Activated T-helper 1 cell treated with anti-CD3 and anti-CD28 coated beads, Interleukin-12 subunit alpha, Interleukin-12 subunit beta, Interleukin-2, Interleukin-4 antibody, amounts not matched to agents 30 ng/mL and 10 ng/mL and 1 ng/mL, durations not matched to agents 14 hours and 24 hours and 36 hours (primary cell): ENCODE data around the gene FNDC10. TPM values are rescaled to one million over a fixed set of nuclear protein-coding genes. Genes with fewer than 3 reads are reported as not detected.

Experiments used
- DNase-seq: peaks from one replicate; pipeline ENCODE4 v3.0.0; 2021; ENCODE audit warnings: low spot score
- H3K27ac Mint-ChIP-seq: one replicate; pipeline ENCODE4 v1.8.0; 2021; ENCODE audit warnings: mild to moderate bottlenecking, mixed read lengths
- H3K27me3 Mint-ChIP-seq: one replicate; pipeline ENCODE4 v1.8.0; 2022; ENCODE audit warnings: mild to moderate bottlenecking, moderate library complexity, mixed read lengths; ENCODE audit not compliant: insufficient read depth
- H3K36me3 Mint-ChIP-seq: one replicate; pipeline ENCODE4 v1.8.0; 2021; ENCODE audit warnings: low read depth, mixed read lengths
- H3K4me1 Mint-ChIP-seq: one replicate; pipeline ENCODE4 v1.8.0; 2021; ENCODE audit warnings: low read depth, mixed read lengths
- H3K4me3 Mint-ChIP-seq: one replicate; pipeline ENCODE4 v1.8.0; 2021; ENCODE audit warnings: mild to moderate bottlenecking, moderate library complexity, mixed read lengths
- H3K9me3 Mint-ChIP-seq: one replicate; pipeline ENCODE4 v1.8.0; 2021; ENCODE audit warnings: mixed read lengths
- intact Hi-C: fragments of 100-400 bp; cut with micrococcal nuclease; formaldehyde crosslinking; loops from one replicate; pipeline ENCODE4 v1.15.1; 2024
- total RNA-seq: library from RNA; stranded (reverse); gene quantifications from 2 replicates; pipeline ENCODE4 v1.2.3, GENCODE V29; 2022

Gene FNDC10
- total RNA-seq, 1 donor from 2014 or later: 14.9 TPM

DNA sequence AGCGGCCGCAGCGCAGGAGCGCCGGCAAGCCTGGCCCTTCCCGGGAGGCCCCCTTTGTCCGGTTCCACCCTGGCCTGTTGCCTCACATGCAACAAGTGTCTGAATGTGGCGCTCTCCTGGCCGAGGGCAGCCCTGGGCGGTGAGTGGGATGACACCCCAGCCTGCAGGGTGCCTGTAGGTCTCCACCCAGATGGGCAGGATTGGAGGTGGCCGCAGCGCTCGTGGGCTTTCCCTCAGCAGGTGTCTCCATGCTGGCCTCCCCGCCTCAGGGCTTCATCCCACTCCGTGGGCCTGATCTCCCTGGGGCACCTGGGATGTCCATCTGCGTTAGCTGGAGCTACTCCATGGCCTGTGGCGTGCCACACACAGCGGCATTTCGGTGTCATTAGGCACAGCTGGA, 16.9 kb upstream of the FNDC10 start:
- Mint-ChIP-seq H3K4me1 (peaks cover 25% of the 10 kb centered on the region), H3K36me3 (peaks cover 4% of the 10 kb centered on the region), H3K27ac (peak overlapping the region; percentile 86), H3K9me3 (no peaks in the 10 kb centered on the region), H3K27me3 (no peaks in the 10 kb centered on the region), H3K4me3 (peak overlapping the region; percentile 85)
- intact Hi-C loops: loop anchor here (10.0 kb wide), 2 partner anchors 108 to 778 kb away; partner anchors contain the start of genes CDK11A, MORN1 and RER1
- DNase-seq: no peak

DNA sequence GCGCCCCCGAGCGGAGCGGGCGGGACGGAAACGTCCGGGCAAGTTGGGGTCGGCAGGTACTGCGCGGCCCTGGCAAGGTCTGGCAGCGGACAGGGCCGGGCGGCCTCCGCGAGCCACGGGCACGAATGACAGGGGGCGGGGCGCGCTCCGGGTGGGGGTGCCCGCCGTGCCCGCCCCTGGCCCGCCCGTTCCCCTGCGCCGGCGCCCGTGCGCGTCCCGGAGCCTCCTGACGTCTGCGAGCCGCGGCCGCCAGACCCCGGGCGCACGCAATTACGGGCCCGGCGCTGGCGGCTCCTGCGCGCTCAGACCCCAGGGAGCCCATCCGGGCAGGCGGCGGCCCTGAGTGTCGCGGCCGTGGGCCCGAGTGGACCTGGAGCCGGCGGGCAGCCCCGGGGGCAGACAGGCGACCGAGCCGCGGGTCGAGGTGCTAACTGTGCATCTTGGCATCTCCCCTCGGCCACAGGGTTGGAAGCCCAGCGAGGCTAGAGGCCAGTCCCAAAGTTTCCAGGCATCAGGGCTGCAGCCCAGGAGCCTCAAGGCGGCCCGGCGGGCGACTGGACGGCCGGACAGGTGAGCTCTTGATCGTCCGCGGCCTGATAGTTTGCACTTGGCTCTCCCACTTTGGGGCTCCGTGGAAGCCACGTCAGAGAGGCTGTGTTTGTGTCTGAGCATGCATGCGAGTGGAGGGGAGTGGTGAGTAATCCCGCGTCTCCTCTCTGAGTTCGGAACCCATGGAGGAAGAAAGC, 16.3 kb upstream of the FNDC10 start:
- peak overlapping the region; percentile 85 for H3K4me3 Mint-ChIP-seq
- DNase-seq: peak; percentile 49
- H3K4me1 Mint-ChIP-seq: peaks cover 25% of the 10 kb centered on the region
- H3K9me3 Mint-ChIP-seq: no peaks in the 10 kb centered on the region
- H3K27ac Mint-ChIP-seq: peak overlapping the region; percentile 86
- intact Hi-C loops: loop anchor here (10.0 kb wide), 2 partner anchors 109 to 779 kb away; partner anchors contain the start of genes CDK11A, MORN1 and RER1
- no peaks in the 10 kb centered on the region for H3K27me3 Mint-ChIP-seq
- H3K36me3 Mint-ChIP-seq: peaks cover 4% of the 10 kb centered on the region

DNA sequence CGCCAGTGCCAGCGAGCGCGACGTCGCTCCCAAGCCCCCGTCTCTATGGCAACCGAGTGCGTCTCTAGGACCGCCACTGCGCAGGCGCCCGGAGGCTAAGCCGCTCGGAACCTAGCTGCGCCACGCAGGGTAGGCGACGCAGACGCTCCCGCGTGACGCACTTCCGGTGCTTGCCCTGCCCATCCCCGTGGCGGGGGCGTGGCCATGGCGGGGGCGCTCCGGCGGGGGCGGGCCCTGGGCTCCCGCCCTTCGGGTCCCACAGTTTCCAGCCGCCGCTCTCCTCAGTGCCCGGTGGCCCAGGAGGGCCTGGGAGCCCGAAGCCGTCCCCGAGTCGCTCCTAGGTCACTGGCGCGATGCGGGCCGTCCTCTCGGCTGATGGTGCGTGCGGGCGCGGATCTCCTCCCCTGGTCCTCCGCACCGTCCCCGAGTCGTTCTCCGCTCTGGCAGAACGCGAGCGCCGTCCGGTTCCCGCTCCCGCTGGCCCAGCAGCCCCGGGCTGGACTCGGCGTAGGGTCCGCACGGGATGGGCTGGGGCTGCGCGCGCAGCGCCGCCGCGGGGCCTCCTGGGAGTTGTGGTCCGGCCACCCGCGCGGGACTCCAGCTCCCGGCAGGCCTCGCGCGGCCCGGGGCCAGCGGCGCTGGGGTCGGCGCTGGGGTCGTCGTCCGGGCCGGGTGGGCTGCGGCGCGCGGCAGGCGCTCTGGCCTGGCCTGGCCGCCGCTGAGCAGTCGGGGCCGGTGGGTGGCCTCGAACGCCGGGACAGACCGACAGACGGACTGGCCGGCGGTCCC, 15.5 kb upstream of the FNDC10 start, which contains the start of gene MIB2:
MIB2 (plus strand) TSS at position 245 of the 789 bp plus-strand sequence. CDS start 7,953 bp downstream, outside the sequence.
- H3K4me3 Mint-ChIP-seq: peak within 1 kb of the TSS; percentile 92
- H3K9me3 Mint-ChIP-seq: no peaks in the 10 kb centered on the region
- peak; percentile 98 for DNase-seq
- intact Hi-C loops: loop anchor here (1.0 to 10.0 kb wide), 9 partner anchors 15 to 779 kb away; partner anchors contain the start of genes ATAD3B, AURKAIP1, C1orf159 and CDK11A
- no peaks in the 10 kb centered on the region for H3K27me3 Mint-ChIP-seq
- peaks cover 25% of the 10 kb centered on the region for H3K4me1 Mint-ChIP-seq
- H3K36me3 Mint-ChIP-seq: peaks cover 4% of the 10 kb centered on the region
- H3K27ac Mint-ChIP-seq: peak within 1 kb of the TSS; percentile 99

DNA sequence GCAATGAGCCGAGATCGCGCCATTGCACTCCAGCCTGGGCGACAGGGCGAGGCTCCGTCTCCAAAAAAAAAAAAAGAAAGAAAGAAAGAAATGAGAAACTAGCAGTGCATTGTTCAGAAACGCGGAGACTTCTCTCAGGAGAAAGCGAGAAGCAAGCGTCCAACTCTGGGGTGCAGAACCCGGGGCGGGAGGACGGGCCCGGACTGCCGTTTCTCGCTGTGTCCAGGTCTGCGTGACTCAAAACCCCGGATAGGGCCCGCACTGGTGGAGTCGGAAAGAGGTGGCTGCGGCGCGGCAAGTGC, 15.0 kb upstream of the FNDC10 start:
- peaks cover 25% of the 10 kb centered on the region for H3K4me1 Mint-ChIP-seq
- H3K27ac Mint-ChIP-seq: peak overlapping the region; percentile 99
- peaks cover 4% of the 10 kb centered on the region for H3K36me3 Mint-ChIP-seq
- no peaks in the 10 kb centered on the region for H3K9me3 Mint-ChIP-seq
- no peaks in the 10 kb centered on the region for H3K27me3 Mint-ChIP-seq
- no peak for DNase-seq
- intact Hi-C loops: loop anchor here (1.0 to 10.0 kb wide), 11 partner anchors 16 to 780 kb away; partner anchors contain the start of genes ATAD3B, AURKAIP1, C1orf159 and CDK11A
- H3K4me3 Mint-ChIP-seq: peak overlapping the region; percentile 92

DNA sequence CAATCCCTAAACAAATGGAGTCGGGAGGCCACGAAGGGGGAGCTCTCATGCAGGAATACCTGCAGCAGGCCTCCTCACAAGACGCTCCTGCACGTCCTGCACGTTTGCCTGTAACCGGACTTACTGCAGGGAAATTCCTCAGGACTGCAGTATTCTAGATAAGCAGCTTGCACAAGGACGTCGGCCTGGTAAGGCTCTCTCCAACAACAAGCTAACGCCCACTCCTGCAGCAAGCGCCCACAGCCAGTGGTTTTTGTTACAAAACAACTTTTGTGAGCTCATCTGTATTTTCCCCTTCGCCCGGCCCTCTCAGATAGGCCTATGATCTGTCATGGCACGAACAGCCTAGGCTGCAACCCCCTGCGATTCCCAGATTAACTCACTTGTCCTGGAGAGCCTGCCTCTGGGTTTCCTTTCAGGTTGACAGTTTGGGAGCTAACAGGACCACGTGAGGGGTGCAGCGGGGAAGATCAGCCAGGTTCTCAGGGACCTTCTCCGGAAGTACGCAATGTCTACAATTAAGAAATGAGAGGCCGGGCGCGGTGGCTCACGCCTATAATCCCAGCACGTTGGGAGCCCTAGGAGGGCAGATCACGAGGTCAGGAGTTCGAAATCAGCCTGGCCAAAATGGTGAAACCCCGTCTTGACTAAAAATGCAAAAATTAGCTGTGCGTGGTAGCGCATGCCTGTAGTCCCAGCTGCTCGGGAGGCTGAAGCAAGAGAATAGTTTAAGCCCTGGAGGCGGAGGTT, 14.4 kb upstream of the FNDC10 start:
- Mint-ChIP-seq H3K36me3 (peaks cover 4% of the 10 kb centered on the region), H3K27ac (peak overlapping the region; percentile 99), H3K4me1 (peaks cover 25% of the 10 kb centered on the region), H3K4me3 (peak overlapping the region; percentile 92), H3K27me3 (no peaks in the 10 kb centered on the region), H3K9me3 (no peaks in the 10 kb centered on the region)
- DNase-seq: peak; percentile 54
- intact Hi-C loops: loop anchor here (1.0 to 10.0 kb wide), 7 partner anchors 16 to 780 kb away; partner anchors contain the start of genes CDK11A, MORN1, PUSL1 and RER1

DNA sequence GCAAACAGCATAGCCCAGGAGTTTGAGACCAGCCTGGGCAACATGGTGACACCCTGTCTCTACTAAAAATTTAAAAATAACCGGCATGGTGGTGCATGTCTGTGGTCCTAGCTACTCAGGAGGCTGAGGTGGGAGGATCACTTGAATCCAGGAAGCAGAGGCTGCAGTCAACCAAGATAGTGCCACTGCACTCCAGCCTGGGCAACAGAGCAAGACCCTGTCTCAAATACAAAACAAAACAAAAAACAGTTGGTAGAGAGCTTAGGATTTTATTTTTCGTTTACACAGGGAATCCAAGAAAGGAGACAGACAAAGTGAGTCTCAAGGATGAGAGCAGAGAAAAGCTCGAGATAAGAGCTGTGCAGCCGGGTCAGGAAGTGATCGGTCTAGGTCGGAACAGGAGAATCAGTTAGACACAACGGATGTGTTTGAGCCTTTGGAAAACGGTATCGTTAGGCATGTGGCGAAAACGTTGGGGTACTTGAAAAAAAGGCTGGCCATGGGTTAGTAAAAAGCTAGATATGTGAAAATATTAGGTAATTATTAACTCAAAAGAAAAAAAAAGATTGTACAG, 13.7 kb upstream of the FNDC10 start:
- intact Hi-C loops: loop anchor here (1.0 to 10.0 kb wide), 7 partner anchors 17 to 781 kb away; partner anchors contain the start of genes CDK11A, MORN1, PUSL1 and RER1
- peaks cover 25% of the 10 kb centered on the region for H3K4me1 Mint-ChIP-seq
- H3K36me3 Mint-ChIP-seq: peaks cover 4% of the 10 kb centered on the region
- H3K9me3 Mint-ChIP-seq: no peaks in the 10 kb centered on the region
- no peak for DNase-seq
- no peaks in the 10 kb centered on the region for H3K27me3 Mint-ChIP-seq
- peak overlapping the region; percentile 92 for H3K4me3 Mint-ChIP-seq
- peak overlapping the region; percentile 99 for H3K27ac Mint-ChIP-seq

DNA sequence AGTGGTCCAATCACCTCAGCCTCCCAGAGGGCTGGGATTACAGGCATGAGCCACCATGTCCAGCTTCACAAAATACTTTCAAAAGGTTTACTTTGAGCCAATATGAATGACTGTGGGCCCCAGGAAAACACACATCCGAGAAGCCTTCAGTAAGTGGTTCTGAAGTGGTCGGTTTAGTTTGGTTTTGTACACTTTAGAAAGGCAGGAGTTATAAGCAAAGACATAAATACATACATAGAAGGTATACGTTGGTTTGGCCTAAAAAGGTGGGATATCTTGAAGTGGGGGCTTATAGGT, 12.1 kb upstream of the FNDC10 start:
- DNase-seq: no peak
- intact Hi-C loops: loop anchor here (10.0 kb wide), 2 partner anchors 113 to 783 kb away; partner anchors contain the start of genes CDK11A, MORN1 and RER1
- peaks cover 26% of the 10 kb centered on the region for H3K4me1 Mint-ChIP-seq
- no peaks in the 10 kb centered on the region for H3K9me3 Mint-ChIP-seq
- no peaks in the 10 kb centered on the region for H3K27me3 Mint-ChIP-seq
- peak overlapping the region; percentile 67 for H3K27ac Mint-ChIP-seq
- H3K36me3 Mint-ChIP-seq: no peaks in the 10 kb centered on the region
- no peak overlapping the region for H3K4me3 Mint-ChIP-seq

DNA sequence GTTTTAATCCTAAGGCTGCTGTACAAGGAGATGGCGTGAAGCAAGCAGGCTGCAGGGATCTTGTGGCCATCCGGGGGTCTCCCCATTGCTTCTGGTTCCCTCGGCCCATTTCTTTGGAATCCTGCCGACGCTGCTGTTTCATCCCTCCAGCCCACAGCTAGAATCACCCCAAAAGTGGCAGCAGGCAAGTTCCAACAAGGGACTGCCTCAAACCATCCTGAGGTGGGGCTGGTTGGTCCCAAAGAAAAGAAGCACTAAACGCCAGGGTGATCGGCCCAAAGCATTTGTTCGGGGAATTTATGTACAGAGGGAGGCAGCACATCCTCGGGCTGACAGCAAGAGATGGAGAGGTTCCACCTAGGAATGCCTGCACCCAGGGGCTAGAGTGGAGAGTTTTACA, 10.9 kb upstream of the FNDC10 start:
- H3K9me3 Mint-ChIP-seq: no peaks in the 10 kb centered on the region
- no peak overlapping the region for H3K27ac Mint-ChIP-seq
- no peak for DNase-seq
- peaks cover 31% of the 10 kb centered on the region for H3K4me1 Mint-ChIP-seq
- no peaks in the 10 kb centered on the region for H3K27me3 Mint-ChIP-seq
- intact Hi-C loops: loop anchor here (10.0 kb wide), 2 partner anchors 114 to 784 kb away; partner anchors contain the start of genes CDK11A, MORN1 and RER1
- H3K36me3 Mint-ChIP-seq: no peaks in the 10 kb centered on the region
- no peak overlapping the region for H3K4me3 Mint-ChIP-seq

DNA sequence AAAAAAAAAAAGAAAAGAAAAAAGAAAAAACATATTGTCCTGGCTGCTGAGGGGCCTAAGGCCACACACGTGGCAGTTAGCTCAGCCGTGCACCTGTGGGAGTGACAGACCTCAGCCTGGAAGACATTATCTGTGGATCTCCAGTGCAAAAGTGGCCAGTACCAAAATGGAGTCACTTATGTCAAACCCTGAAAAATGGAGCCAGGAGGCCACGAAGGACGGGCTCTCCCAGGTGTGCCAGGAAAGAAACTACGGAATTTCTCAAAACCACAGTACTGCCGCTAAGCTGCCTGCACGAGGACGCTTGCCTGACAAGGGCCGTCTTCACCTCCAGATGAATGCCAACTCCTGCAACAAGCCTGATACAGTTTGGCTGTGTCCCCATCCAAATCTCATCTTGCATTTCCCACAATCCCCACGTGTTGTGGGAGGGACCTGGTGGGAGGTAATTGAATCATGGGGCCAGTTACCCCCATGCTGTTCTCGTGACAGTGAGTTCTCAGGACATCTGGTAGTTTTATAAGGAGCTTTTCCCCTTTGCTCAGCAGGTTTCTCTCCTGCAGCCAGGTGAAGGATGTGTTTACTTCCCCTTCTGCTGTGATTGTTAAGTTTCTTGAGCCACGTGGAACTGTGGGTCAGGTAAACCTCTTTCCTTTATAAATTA, 10.0 kb upstream of the FNDC10 start:
- Mint-ChIP-seq H3K4me1 (peaks cover 30% of the 10 kb centered on the region), H3K36me3 (no peaks in the 10 kb centered on the region), H3K27ac (no peak overlapping the region), H3K4me3 (no peak overlapping the region), H3K9me3 (no peaks in the 10 kb centered on the region), H3K27me3 (no peaks in the 10 kb centered on the region)
- no peak for DNase-seq
- intact Hi-C loops: loop anchor here (10.0 kb wide), 2 partner anchors 115 to 785 kb away; partner anchors contain the start of genes CDK11A, MORN1 and RER1

DNA sequence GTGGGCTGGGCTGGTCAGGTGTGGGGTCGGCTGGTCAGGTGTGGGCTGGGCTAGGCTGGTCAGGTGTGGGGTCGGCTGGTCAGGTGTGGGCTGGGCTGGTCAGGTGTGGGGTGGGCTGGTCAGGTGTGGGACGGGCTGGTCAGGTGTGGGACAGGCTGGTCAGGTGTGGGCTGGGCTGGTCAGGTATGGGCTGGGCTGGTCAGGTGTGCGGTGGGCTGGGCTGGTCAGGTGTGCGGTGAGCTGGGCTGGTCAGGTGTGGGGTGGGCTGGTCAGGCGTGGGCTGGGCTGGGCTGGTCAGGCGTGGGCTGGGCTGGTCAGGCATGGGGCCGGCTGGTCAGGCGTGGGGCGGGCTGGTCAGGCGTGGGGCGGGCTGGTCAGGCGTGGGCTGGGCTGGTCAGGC, 6.3 kb upstream of the FNDC10 start:
- no peak overlapping the region for H3K4me3 Mint-ChIP-seq
- H3K4me1 Mint-ChIP-seq: peaks cover 13% of the 10 kb centered on the region
- H3K27ac Mint-ChIP-seq: no peak overlapping the region
- no peaks in the 10 kb centered on the region for H3K9me3 Mint-ChIP-seq
- DNase-seq: no peak
- no peaks in the 10 kb centered on the region for H3K27me3 Mint-ChIP-seq
- intact Hi-C loops: no loop called here
- no peaks in the 10 kb centered on the region for H3K36me3 Mint-ChIP-seq

DNA sequence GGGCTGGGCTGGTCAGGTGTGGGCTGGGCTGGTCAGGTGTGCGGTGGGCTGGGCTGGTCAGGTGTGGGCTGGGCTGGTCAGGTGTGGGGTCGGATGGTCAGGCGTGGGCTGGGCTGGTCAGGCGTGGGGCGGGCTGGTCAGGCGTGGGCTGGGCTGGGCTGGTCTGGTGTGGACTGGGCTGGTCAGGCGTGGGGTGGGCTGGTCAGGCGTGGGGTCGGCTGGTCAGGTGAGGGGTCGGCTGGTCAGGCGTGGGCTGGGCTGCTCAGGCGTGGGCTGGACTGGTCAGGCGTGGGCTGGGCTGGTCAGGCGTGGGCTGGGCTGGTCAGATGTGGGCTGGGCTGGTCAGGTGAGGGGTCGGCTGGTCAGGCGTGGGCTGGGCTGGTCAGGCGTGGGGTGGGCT, 5.8 kb upstream of the FNDC10 start:
- no peak for DNase-seq
- Mint-ChIP-seq H3K4me1 (peaks cover 13% of the 10 kb centered on the region), H3K27me3 (no peaks in the 10 kb centered on the region), H3K27ac (no peak overlapping the region), H3K36me3 (no peaks in the 10 kb centered on the region), H3K9me3 (no peaks in the 10 kb centered on the region), H3K4me3 (no peak overlapping the region)
- intact Hi-C loops: no loop called here
